PC-3 (cell line): ENCODE data around the gene NBAS.
"Not testable (repeated sequence)": the region's sequence is repeated elsewhere in the genome, so short reads cannot be mapped to it uniquely, and the experiment has no call there.

ENCODE experiments used
- CTCF ChIP-seq: fragments of 300-600 bp; sonication (generic); conservative IDR thresholded peaks from 2 replicates; pipeline ENCODE4 v1.5.1; 2017; ENCODE audit warnings: antibody characterized with exemption, low read depth, mild to moderate bottlenecking, low read length
- EZH2 ChIP-seq: fragments of 300-600 bp; sonication (generic); IDR thresholded peaks from one replicate; pipeline ENCODE4 v1.6.1; 2017; ENCODE audit warnings: antibody characterized with exemption, mild to moderate bottlenecking, low read length; ENCODE audit not compliant: unreplicated experiment
- EZH2phosphoT487 ChIP-seq: fragments of 300-600 bp; sonication (generic); IDR thresholded peaks from 2 replicates; pipeline ENCODE4 v1.6.1; 2018; ENCODE audit warnings: mild to moderate bottlenecking, antibody characterized with exemption, low read length, borderline replicate concordance

GRCh38 chr2:15321481-15321880 is 239.7 kb downstream of the NBAS start:
- not testable (repeated sequence) for TF ChIP-seq EZH2phosphoT487, EZH2, CTCF
